IMR-90 (cell line): ENCODE measurements around the gene TBXAS1. TPM values are rescaled to one million over a fixed set of nuclear protein-coding genes. Genes with fewer than 3 reads are reported as not detected.

ENCODE experiments used
- ATAC-seq: fragments of 200-7000 bp; cut with Tn5 transposase; 2 replicates; pipeline ENCODE4 v1.9.1; 2020; ENCODE audit warnings: low read depth, mild to moderate bottlenecking, moderate library complexity
- BruUV-seq: library from RNA; stranded (reverse); fragments of 400-500 nt; replicated peaks from 2 replicates; lab custom pipeline; 2021; lab: Mats Ljungman, UMichigan
- CTCF ChIA-PET: fragments of 300-600 bp; formaldehyde crosslinking; extraction: SDS; loops from one replicate; lab custom pipeline; 2021; ENCODE audit warnings: antibody characterized with exemption; lab: Yijun Ruan, JAX
- POLR2A ChIA-PET: fragments of 300-600 bp; sonication (Branson Sonifier 250); formaldehyde crosslinking; loops from one replicate; lab custom pipeline; 2022; ENCODE audit warnings: antibody characterized with exemption; ENCODE audit not compliant: unreplicated experiment; lab: Charles Lee
- DNase-seq: peaks from one replicate; pipeline ENCODE4 v3.0.0; 2013
- H2AFZ ChIP-seq: replicated peaks from 2 replicates; pipeline ENCODE3; 2013; ENCODE audit warnings: low read length, mild to moderate bottlenecking; ENCODE audit not compliant: poor library complexity
- H2AK5ac ChIP-seq: 2 replicates; pipeline ENCODE4 v1.6.1; 2013; ENCODE audit warnings: low read depth, low read length, inconsistent platforms
- H2AK9ac ChIP-seq: replicated peaks from 2 replicates; pipeline ENCODE3; 2013; ENCODE audit warnings: mild to moderate bottlenecking, low read depth, low read length, moderate library complexity; ENCODE audit not compliant: poor library complexity
- H2BK120ac ChIP-seq: 2 replicates; pipeline ENCODE4 v1.6.1; 2013; ENCODE audit warnings: low read depth, low read length, inconsistent platforms
- H2BK15ac ChIP-seq: 3 replicates; pipeline ENCODE4 v1.6.1; 2013; ENCODE audit warnings: low read depth, low read length, inconsistent platforms
- H2BK20ac ChIP-seq: 2 replicates; pipeline ENCODE4 v1.6.1; 2013; ENCODE audit warnings: low read depth, mild to moderate bottlenecking, inconsistent platforms, low read length, moderate library complexity
- H2BK5ac ChIP-seq: 2 replicates; pipeline ENCODE4 v1.6.1; 2013; ENCODE audit warnings: mild to moderate bottlenecking, low read depth, low read length, inconsistent platforms; ENCODE audit not compliant: poor library complexity, severe bottlenecking
- H3K14ac ChIP-seq: replicated peaks from 2 replicates; pipeline ENCODE4 v1.6.1; 2013; ENCODE audit warnings: low read depth, low read length, inconsistent platforms
- H3K18ac ChIP-seq: 2 replicates; pipeline ENCODE4 v1.6.1; 2013; ENCODE audit warnings: low read depth, low read length, control low read depth
- H3K23ac ChIP-seq: 2 replicates; pipeline ENCODE4 v1.6.1; 2013; ENCODE audit warnings: low read depth, low read length, inconsistent platforms
- H3K27ac ChIP-seq: 2 replicates; pipeline ENCODE4 v1.5.1; 2013; ENCODE audit warnings: mild to moderate bottlenecking, control low read depth, low read length; ENCODE audit not compliant: insufficient read depth
- H3K27me3 ChIP-seq: 2 replicates; pipeline ENCODE4 v1.6.1; 2013; ENCODE audit warnings: low read length; ENCODE audit not compliant: control insufficient read depth, insufficient read depth
- H3K36me3 ChIP-seq: 2 replicates; pipeline ENCODE4 v1.6.1; 2013; ENCODE audit warnings: low read length, mixed read lengths; ENCODE audit not compliant: control insufficient read depth, insufficient read depth
- H3K4ac ChIP-seq: 2 replicates; pipeline ENCODE4 v1.6.1; 2013; ENCODE audit warnings: low read depth, low read length, inconsistent platforms
- H3K4me1 ChIP-seq: 2 replicates; pipeline ENCODE4 v1.6.1; 2013; ENCODE audit warnings: low read length, mixed read lengths; ENCODE audit not compliant: control insufficient read depth, insufficient read depth
- H3K4me2 ChIP-seq: 2 replicates; pipeline ENCODE4 v1.6.1; 2013; ENCODE audit warnings: low read depth, mild to moderate bottlenecking, control low read depth, low read length, moderate library complexity
- H3K4me3 ChIP-seq: 2 replicates; pipeline ENCODE4 v1.5.1; 2013; ENCODE audit warnings: low read depth, mild to moderate bottlenecking, control low read depth, low read length, moderate library complexity; ENCODE audit not compliant: insufficient read depth
- H3K56ac ChIP-seq: 2 replicates; pipeline ENCODE4 v1.6.1; 2013; ENCODE audit warnings: low read length, inconsistent platforms; ENCODE audit not compliant: insufficient read depth; ENCODE audit errors: extremely low read depth
- H3K79me1 ChIP-seq, 2 experiments: 2 replicates each; pipeline ENCODE4 v1.6.1; 2013; ENCODE audit warnings: low read length in 2 of 2, inconsistent platforms in 1 of 2, low read depth in 1 of 2
- H3K9ac ChIP-seq: 2 replicates; pipeline ENCODE4 v1.6.1; 2013; ENCODE audit warnings: low read depth, low read length, control low read depth
- H3K9me1 ChIP-seq: 2 replicates; pipeline ENCODE4 v1.6.1; 2013; ENCODE audit warnings: low read length, inconsistent platforms; ENCODE audit not compliant: insufficient read depth
- H3K9me3 ChIP-seq: 2 replicates; pipeline ENCODE4 v1.6.1; 2013; ENCODE audit warnings: low read length; ENCODE audit not compliant: control insufficient read depth, insufficient read depth
- H4K20me1 ChIP-seq: 2 replicates; pipeline ENCODE4 v1.6.1; 2013; ENCODE audit warnings: low read length, inconsistent platforms; ENCODE audit not compliant: insufficient read depth
- H4K5ac ChIP-seq: 2 replicates; pipeline ENCODE4 v1.6.1; 2013; ENCODE audit warnings: mild to moderate bottlenecking, low read depth, low read length, control low read depth
- H4K8ac ChIP-seq, 2 experiments: 2 replicates each; pipeline ENCODE4 v1.6.1; 2013; ENCODE audit warnings: low read depth in 2 of 2, low read length in 2 of 2, control low read depth in 1 of 2, inconsistent platforms in 1 of 2
- H4K91ac ChIP-seq: 2 replicates; pipeline ENCODE4 v1.6.1; 2013; ENCODE audit warnings: low read depth, low read length, inconsistent platforms; ENCODE audit not compliant: insufficient read depth
- BHLHE40 ChIP-seq: fragments of 150-350 bp; IDR thresholded peaks from 2 replicates; pipeline ENCODE4 v1.6.1; 2016; ENCODE audit warnings: mild to moderate bottlenecking, low read depth, low read length
- CHD1 ChIP-seq: IDR thresholded peaks from 2 replicates; pipeline ENCODE4 v1.6.1; 2012; ENCODE audit warnings: low read depth, low read length, improper control_type of control experiment
- POLR2A ChIP-seq: IDR thresholded peaks from 2 replicates; pipeline ENCODE4 v1.6.1; 2012; ENCODE audit warnings: mild to moderate bottlenecking, low read depth, low read length
- SMC3 ChIP-seq: fragments of 150-350 bp; IDR thresholded peaks from 2 replicates; pipeline ENCODE4 v1.6.1; 2016; ENCODE audit warnings: low read depth, mild to moderate bottlenecking, antibody characterized with exemption, low read length, moderate library complexity
- WGBS, 2 experiments: methylation state at CpG; one replicate each; pipeline versions ENCODE4 v1.1.5 to v1.1.7; 2013; ENCODE audit warnings: missing lambda C conversion rate in 2 of 2; ENCODE audit not compliant: insufficient read length in 1 of 2; ENCODE audit errors: extremely low coverage in 2 of 2; 5-methylcytosine and 5-hydroxymethylcytosine counted together
- dilution Hi-C: fragments of 300-500 bp; cut with HindIII; formaldehyde crosslinking; loops from one replicate; pipeline ENCODE4 v1.14.3; 2018; ENCODE audit warnings: low sequenced_read_pairs; ENCODE audit not compliant: unreplicated experiment
- in situ Hi-C: fragments of 300-500 bp; cut with MboI; formaldehyde crosslinking; loops from 3 replicates; pipeline ENCODE4 v1.14.3; 2019; ENCODE audit warnings: low sequenced_read_pairs, inconsistent platforms, mixed read lengths
- intact Hi-C: fragments of 100-400 bp; cut with micrococcal nuclease; formaldehyde crosslinking; loops from 2 replicates; pipeline ENCODE4 v1.10.0; 2022
- polyA plus RNA-seq, 3 experiments: library from polyadenylated mRNA; depleted of rRNA; stranded (reverse); fragments of >200 nt; gene quantifications; 2 replicates each; pipeline ENCODE4 v1.2.3, GENCODE V29; 2012; ENCODE audit warnings: low replicate concordance in 1 of 3
- total RNA-seq: library from RNA; depleted of rRNA; stranded (reverse); fragments of >200 nt; gene quantifications from 2 replicates; pipeline ENCODE4 v1.2.3, GENCODE V29; 2012
- TF ChIP-seq, protein P1 (sequence below): fragments of 150-350 bp; IDR thresholded peaks from 2 replicates; pipeline ENCODE4 v1.6.1; 2017; ENCODE audit warnings: mild to moderate bottlenecking, antibody characterized with exemption, low read length, low read depth
- TF ChIP-seq, protein P2 (sequence below): conservative IDR thresholded peaks from 2 replicates; pipeline ENCODE4 v1.5.1; 2012; ENCODE audit warnings: mild to moderate bottlenecking, low read depth, low read length, improper control_type of control experiment

The TBXAS1 gene
- total and polyA plus RNA-seq, 2 of the 4 experiments (the other 2 are of a cell fraction) = 5.9 to 10.8 TPM

DNA sequence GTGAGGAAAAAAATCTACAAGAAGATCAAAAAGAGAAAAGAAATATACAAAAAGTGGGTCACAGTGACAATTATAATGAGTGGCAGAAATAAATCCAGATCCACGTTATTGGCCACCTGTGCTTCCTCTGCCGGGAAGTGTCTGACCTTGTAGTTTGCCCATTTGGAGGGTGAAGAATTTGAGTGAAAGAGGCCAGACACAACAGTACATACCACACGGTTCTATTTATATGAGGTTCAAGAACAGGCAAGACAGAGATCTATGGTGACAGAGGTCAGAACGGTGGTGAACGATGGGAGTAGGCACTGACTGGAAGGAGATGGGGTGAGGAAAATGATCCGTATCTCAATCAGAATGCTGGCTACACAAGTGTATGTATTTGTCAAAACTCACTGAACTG lies 216.6 kb downstream of the TBXAS1 start:
- Histone ChIP-seq H3K9me1 (no peaks in the 10 kb centered on the region), H3K9ac (no peak overlapping the region), H3K4me3 (no peak overlapping the region), H2BK15ac (no peak overlapping the region), H3K4ac (no peak overlapping the region), H3K9me3 (no peaks in the 10 kb centered on the region), H3K36me3 (peaks cover 4% of the 10 kb centered on the region), H2BK5ac (no peak overlapping the region), H3K79me1 (peaks cover 0 to 13% of the 10 kb centered on the region in 2 experiments; a peak in 1 of 4 replicates), H3K56ac (no peak overlapping the region), H2BK20ac (no peak overlapping the region), H3K27ac (no peak overlapping the region), H3K4me2 (no peak overlapping the region), H3K18ac (no peak overlapping the region), H3K23ac (no peak overlapping the region), H3K4me1 (peaks cover 6% of the 10 kb centered on the region; the same call in 1 of the 2 replicates), H2AK9ac (no peak overlapping the region), H2AFZ (no peak overlapping the region), H4K20me1 (no peaks in the 10 kb centered on the region), H2AK5ac (no peak overlapping the region), H2BK120ac (no peak overlapping the region), H4K8ac (no peak overlapping the region), H3K27me3 (no peaks in the 10 kb centered on the region), H4K5ac (no peak overlapping the region), H4K91ac (no peak overlapping the region), H3K14ac (no peak overlapping the region)
- no peak for TF ChIP-seq SMC3
- no peak for TF ChIP-seq POLR2A
- TF ChIP-seq CHD1 = no peak
- TF ChIP-seq BHLHE40 = no peak
- TF ChIP-seq, protein P1, sequence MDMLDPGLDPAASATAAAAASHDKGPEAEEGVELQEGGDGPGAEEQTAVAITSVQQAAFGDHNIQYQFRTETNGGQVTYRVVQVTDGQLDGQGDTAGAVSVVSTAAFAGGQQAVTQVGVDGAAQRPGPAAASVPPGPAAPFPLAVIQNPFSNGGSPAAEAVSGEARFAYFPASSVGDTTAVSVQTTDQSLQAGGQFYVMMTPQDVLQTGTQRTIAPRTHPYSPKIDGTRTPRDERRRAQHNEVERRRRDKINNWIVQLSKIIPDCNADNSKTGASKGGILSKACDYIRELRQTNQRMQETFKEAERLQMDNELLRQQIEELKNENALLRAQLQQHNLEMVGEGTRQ = no peak
- TF ChIP-seq, protein P2, sequence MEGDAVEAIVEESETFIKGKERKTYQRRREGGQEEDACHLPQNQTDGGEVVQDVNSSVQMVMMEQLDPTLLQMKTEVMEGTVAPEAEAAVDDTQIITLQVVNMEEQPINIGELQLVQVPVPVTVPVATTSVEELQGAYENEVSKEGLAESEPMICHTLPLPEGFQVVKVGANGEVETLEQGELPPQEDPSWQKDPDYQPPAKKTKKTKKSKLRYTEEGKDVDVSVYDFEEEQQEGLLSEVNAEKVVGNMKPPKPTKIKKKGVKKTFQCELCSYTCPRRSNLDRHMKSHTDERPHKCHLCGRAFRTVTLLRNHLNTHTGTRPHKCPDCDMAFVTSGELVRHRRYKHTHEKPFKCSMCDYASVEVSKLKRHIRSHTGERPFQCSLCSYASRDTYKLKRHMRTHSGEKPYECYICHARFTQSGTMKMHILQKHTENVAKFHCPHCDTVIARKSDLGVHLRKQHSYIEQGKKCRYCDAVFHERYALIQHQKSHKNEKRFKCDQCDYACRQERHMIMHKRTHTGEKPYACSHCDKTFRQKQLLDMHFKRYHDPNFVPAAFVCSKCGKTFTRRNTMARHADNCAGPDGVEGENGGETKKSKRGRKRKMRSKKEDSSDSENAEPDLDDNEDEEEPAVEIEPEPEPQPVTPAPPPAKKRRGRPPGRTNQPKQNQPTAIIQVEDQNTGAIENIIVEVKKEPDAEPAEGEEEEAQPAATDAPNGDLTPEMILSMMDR = no peak
- 80% methylated on average over 1 of the region's 6 CpGs; no CpG with 5 or more reads in 1 of the 2 experiments for WGBS, 2 experiments
- DNase-seq (no peak), ATAC-seq (no peak)
- intact Hi-C loops = no loop called here
- dilution Hi-C loops = no loop called here
- BruUV-seq = no TSS peak
- in situ Hi-C loops = no loop called here
- ChIA-PET CTCF (no interaction called here), POLR2A (no interaction called here)
